Cardiac fibroblast (primary cell): ENCODE measurements around the gene DPYD.

ENCODE experiments used
- DNase-seq, 2 donors: peaks; one replicate each; pipeline versions ENCODE4 v3.0.0 to v3.0.0-alpha.2; 2010; ENCODE audit warnings: low read depth in 2 of 2
- H3K4me3 ChIP-seq, 2 donors: replicated peaks in 1 of 2; 1 replicate in 1 of 2; 2 replicates in 1 of 2; pipeline ENCODE4 v1.5.1; 2011; ENCODE audit warnings: low read depth in 2 of 2, low read length in 2 of 2, mild to moderate bottlenecking in 2 of 2, moderate library complexity in 1 of 2
- CTCF ChIP-seq: IDR thresholded peaks from one replicate; pipeline ENCODE4 v1.5.1; 2011; ENCODE audit warnings: low read depth, mild to moderate bottlenecking, low read length, inconsistent platforms

Gene DPYD

GRCh38 chr1:97073936-97074335 is 846.9 kb downstream of the DPYD start:
- H3K4me3 ChIP-seq = no peak overlapping the region
- DNase-seq = peak in 1 of 2 donors; percentile 13
- TF ChIP-seq CTCF = no peak

GRCh38 chr1:97073169-97073568 is 847.7 kb downstream of the DPYD start:
- H3K4me3 ChIP-seq = no peak overlapping the region
- DNase-seq = no peak
- TF ChIP-seq CTCF = no peak

- TF ChIP-seq CTCF = no peak
- H3K4me3 ChIP-seq = no peak overlapping the region
Measured at GRCh38 chr1:97071173-97071572, 849.7 kb downstream of the DPYD start.

GRCh38 chr1:97070376-97070775 is 850.5 kb downstream of the DPYD start:
- no peak overlapping the region for H3K4me3 ChIP-seq
- TF ChIP-seq CTCF = no peak
- DNase-seq = peak; percentile 29 to 32

More at GRCh38 chr1:97071173-97071572, 849.7 kb downstream of the DPYD start:
- no peak for DNase-seq

- TF ChIP-seq CTCF = no peak
- no peak for DNase-seq
- H3K4me3 ChIP-seq = no peak overlapping the region
Measured at GRCh38 chr1:97069312-97069711, 851.5 kb downstream of the DPYD start.

- TF ChIP-seq CTCF = no peak
- no peak overlapping the region for H3K4me3 ChIP-seq
- no peak for DNase-seq
Measured at GRCh38 chr1:97066860-97067259, 854.0 kb downstream of the DPYD start.

- peak in 1 of 2 donors; percentile 9 for DNase-seq
- no peak overlapping the region for H3K4me3 ChIP-seq
- no peak for TF ChIP-seq CTCF
Measured at GRCh38 chr1:97063532-97063931, 857.3 kb downstream of the DPYD start.
